Sigmoid colon (tissue), 4 donors: ENCODE measurements around the gene PTTG2.

ENCODE experiments used
- EP300 ChIP-seq, 4 donors: sonication (generic); formaldehyde crosslinking; IDR thresholded peaks; one replicate each; pipeline ENCODE4 v1.6.1; 2017; ENCODE audit warnings: antibody characterized with exemption in 4 of 4
- POLR2A ChIP-seq, 2 donors: fragments of 450-650 bp; IDR thresholded peaks; one replicate each; pipeline ENCODE4 v1.6.1; 2016; ENCODE audit warnings: antibody characterized with exemption in 2 of 2, mild to moderate bottlenecking in 2 of 2, moderate library complexity in 2 of 2
- POLR2AphosphoS5 ChIP-seq, 4 donors: sonication (generic); formaldehyde crosslinking; IDR thresholded peaks; one replicate each; pipeline ENCODE4 v1.6.1; 2017; ENCODE audit warnings: antibody characterized with exemption in 4 of 4
- TF ChIP-seq, protein P1 (sequence below), 4 experiments: fragments of 450-650 bp in 3 of 4; fragments of 200-600 bp in 1 of 4; IDR thresholded peaks; one replicate each; pipeline ENCODE4 v1.5.1; 2016 to 2019; ENCODE audit warnings: antibody characterized with exemption in 4 of 4, mild to moderate bottlenecking in 3 of 4, moderate library complexity in 2 of 4

DNA sequence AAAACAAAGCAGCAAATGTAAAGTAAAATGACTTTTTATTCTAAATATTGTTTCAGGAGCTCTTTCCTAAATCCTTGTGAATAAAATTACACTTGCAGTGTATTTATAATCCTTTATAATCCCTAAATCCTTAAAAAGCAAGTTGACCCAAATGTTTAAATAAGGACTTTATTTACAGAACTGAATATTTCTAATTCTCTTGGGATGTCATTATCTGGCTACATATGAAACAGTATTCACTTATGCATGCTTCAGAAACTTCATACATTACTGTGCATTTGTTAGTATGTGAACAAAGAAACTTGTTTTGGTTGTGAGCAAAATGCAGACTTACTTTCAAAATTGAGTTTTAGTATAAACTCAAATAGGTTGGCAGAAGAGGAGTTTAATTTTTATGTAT lies 49.2 kb downstream of the PTTG2 start:
- TF ChIP-seq, protein P1, sequence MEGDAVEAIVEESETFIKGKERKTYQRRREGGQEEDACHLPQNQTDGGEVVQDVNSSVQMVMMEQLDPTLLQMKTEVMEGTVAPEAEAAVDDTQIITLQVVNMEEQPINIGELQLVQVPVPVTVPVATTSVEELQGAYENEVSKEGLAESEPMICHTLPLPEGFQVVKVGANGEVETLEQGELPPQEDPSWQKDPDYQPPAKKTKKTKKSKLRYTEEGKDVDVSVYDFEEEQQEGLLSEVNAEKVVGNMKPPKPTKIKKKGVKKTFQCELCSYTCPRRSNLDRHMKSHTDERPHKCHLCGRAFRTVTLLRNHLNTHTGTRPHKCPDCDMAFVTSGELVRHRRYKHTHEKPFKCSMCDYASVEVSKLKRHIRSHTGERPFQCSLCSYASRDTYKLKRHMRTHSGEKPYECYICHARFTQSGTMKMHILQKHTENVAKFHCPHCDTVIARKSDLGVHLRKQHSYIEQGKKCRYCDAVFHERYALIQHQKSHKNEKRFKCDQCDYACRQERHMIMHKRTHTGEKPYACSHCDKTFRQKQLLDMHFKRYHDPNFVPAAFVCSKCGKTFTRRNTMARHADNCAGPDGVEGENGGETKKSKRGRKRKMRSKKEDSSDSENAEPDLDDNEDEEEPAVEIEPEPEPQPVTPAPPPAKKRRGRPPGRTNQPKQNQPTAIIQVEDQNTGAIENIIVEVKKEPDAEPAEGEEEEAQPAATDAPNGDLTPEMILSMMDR (IDR thresholded peaks at IDR 0.05) = no peak
- no peak for TF ChIP-seq POLR2A (IDR thresholded peaks at IDR 0.05)
- no peak for TF ChIP-seq EP300 (IDR thresholded peaks at IDR 0.05)
- TF ChIP-seq POLR2AphosphoS5 (IDR thresholded peaks at IDR 0.05) = no peak
